Stimulated activated CD4-positive, alpha-beta T cell treated with anti-CD3 and anti-CD28 coated beads, Interleukin-1b, Interleukin-23, amount 100 ng/mL, for 1 hour (primary cell): ENCODE measurements around the gene CSRP1.
"Not testable (repeated sequence)": the region's sequence is repeated elsewhere in the genome, so short reads cannot be mapped to it uniquely, and the experiment has no call there.

Experiments used
- DNase-seq, 2 donors: peaks; one replicate each; pipeline ENCODE4 v3.0.0-alpha.2; 2020; ENCODE audit warnings: low read depth in 2 of 2

Gene CSRP1

DNA sequence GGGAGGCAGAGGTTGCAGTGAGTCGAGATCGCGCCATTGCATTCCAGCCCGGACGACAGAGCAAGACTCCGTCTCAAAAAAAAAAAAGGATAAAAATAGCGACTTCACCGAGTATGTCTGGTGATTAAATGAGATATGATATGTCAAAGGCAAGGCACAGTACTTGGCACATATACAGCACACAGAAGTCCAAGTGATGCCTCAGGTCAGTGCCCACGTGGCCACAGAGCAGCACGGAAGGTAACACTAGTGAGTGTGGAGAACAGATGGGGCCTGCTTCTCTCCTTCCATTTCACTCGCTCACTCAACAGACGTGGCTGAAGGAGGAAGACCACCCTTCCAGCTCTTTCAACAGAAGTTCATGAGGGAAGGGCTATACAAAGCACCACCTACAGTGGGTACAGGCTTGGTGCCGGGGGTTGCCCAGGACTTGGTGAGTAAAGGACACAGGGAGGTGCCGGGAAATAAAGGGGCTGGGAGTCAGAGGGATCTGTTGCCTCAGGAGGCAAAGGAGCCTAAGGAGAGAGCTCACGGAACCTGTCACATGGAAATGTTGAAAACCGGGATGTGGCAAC lies 8.9 kb downstream of the CSRP1 start:
- no peak for DNase-seq

DNA sequence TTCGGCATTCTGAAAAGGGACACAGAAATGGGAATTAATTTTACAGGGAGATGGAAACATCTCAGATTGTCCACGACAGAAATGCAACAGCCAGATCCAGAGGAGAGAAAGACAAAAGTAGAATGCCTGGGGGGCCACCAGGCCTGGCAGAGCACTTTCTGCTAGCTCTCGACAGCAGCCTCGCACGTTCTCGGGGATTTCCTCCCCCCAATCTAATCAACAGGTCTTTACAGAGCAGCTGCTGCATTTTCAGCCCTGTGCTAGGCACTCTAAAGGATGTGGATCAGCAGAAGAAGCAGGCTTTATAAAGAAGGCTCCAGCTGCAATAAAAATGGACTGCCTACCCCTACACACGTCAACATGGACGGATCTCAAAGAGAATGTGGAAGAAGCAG lies 10.6 kb downstream of the CSRP1 start:
- DNase-seq: no peak

DNA sequence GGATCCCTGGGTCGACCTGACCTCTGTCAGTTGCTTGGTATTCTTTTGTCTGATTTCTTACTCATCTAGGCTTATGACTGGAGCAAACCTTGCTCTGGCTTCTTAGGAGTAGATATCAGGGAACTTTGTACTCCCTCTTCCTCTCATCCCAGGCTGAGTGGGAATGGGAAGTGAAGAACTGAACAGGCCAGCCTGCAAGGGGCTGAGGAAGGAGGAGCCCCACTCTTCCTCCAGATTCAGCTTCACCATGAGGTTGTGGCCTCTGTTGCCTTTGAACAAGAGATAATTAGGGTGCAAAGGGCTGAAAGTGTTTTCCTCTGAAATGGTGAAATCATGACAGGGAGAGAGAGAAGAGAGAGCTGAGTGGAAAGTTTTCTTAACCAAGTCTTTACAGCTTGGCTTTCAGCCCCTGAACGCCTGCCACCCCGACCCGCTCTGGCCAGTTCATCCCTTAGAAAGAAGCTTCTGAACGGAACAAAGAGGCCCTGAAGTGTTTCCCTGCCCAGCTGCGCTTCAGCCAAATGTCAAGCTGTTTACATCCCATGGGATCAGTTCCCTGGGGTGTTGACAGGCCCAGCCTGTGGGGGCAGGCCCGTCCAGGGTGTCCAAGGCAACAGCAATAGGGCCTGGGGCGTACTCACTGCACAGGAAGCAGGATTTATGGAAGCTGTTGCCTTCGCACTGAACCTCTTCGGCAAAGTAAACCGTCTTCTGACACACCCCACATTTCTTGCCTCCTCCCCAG lies 11.2 kb downstream of the CSRP1 start:
- no peak for DNase-seq

DNA sequence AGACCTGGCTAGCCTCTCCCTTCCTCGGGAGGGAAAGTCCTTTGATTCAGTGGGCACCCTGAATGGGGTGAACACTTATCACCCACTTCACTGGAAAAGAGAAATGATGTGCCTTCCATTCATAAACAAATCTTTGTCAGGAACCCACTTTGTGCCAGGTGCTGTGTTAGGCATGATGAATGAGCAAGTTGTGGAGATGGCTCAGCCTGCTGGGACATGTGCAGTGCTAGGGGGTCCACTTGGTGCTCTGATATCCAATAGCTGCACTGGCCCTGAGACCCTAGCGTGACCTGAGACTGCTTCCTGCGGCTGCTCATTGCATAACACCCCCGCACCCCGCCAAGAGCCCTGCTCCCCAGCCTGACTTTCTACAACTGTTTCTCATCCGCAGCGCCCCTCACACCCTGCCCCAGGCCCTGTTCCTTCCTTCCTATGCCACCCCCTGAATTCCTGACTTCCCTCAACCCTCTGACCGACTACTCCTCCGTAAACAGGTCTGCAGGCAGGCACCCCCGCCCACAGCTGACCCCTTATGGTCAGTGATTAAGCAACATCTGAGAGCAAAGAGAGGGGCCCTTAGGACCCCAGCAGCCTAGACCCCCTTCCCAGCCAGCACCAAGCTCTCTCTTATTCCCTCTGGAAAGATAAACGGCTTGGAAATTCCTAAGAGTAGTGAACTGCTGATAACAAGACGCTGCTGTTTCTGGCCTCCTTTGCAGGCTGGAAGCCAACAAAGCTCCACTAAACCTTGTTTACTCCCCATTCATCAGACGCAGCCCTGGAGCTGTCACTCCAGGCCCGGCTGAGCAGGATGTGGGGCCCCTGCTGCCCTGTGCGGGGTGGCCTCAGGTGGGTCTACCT lies 12.9 kb downstream of the CSRP1 start:
- DNase-seq: no peak

DNA sequence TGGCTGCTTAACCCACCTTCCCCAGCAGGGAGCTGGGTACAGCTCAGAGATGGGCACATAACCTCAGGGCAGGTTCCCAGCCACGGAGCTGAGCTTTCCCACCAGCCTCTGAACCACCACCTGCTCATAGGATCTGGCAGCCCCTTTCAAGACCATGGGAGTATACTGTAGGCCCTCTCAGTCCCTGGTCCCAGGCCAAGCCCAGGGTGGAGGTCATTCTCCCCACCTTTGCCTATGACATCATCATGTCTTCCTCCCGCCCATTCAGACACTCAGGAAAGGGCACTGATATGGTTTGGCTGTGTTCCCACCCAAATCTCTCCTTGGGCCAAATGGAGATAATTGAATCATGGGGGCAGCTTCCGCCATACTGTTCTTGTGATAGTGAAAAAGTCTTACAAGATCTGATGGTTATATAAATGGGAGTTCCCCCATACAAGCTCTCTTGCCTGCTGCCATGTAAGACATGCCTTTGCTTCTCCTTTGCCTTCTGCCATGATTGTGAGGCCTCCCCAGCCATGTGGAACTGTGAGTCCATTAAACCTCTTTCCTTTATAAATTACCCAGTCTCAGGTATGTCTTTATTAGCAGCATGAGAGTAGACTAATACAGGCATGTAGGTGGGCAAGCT lies 13.8 kb downstream of the CSRP1 start:
- DNase-seq: not testable (repeated sequence)

DNA sequence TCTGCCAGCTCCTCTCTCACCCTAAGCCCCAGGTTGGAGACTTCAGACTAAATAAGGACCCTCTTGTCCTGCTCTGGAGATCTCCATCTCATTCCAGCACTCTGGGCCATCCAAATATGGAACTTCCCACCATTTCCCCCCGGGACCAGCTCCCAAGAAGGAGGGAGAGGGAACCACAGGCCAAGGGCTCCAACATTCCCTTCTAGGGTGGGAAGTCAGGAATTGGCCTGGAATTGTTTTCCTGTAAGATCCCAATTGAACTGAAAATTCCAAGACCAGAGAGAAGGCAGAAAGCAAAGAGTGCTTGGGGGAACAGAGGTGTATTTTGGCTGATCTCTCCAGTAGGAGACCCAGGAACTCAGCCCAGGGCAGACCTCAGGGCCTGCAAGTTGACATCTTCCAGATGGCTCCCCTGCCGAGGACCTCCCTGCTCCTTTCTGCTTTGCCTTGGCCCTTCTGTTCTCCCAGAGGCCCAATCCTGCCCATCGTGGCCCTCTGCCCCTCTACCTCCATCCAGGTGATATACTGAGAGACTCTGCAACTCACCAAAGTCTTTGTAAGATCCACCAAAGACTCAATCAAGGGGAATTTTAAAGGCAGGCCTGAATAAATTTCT lies 14.9 kb downstream of the CSRP1 start:
- no peak for DNase-seq

DNA sequence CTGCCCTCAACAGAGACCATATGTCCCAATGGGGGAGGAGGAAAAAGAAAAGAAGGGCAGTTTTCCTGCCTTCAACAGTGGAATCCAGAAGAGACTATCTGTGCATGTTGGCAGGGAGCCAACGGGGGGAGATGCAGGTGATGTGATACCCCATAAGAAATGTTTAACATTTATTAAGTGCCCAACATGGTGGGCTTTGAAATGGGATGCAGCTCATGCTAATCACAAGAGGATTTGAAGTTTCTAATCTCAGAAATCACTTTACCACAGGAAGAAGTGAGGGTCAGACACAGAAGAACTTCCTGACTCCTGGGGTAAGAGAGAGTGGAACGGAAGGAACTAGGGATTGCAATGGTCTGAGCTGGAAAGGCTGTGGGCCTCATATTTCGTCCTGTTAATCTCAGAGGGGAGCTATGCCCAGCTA lies 16.2 kb downstream of the CSRP1 start:
- DNase-seq: no peak

DNA sequence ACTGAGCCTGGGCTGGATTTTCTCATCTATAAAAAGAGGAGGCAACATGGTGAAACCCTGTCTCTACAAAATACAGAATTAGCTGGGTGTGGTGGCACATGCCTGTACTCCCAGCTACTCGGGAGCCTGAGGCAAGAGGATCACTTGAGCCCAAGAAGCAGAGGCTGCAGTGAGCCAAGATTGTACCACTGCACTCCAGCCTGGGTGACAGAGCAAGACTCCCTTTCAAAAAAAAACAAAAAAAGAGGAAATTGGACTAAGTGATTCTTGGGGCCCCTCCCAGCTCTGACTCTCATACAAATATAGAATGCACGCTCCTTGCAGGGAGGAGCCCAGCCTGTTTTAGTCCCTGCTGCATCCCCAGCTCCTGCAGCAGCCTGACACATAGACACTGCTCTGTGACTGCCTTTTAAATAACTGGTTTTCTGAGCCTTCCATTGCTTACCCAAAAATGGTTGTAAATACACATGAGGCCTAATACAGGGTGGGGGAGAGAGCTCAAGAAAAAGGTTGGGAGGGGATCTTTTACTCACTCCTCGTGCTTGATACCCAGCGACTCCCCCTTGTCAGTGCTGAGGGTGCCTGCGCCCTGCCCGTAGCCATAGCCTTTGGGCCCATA lies 17.2 kb downstream of the CSRP1 start:
- DNase-seq: no peak

DNA sequence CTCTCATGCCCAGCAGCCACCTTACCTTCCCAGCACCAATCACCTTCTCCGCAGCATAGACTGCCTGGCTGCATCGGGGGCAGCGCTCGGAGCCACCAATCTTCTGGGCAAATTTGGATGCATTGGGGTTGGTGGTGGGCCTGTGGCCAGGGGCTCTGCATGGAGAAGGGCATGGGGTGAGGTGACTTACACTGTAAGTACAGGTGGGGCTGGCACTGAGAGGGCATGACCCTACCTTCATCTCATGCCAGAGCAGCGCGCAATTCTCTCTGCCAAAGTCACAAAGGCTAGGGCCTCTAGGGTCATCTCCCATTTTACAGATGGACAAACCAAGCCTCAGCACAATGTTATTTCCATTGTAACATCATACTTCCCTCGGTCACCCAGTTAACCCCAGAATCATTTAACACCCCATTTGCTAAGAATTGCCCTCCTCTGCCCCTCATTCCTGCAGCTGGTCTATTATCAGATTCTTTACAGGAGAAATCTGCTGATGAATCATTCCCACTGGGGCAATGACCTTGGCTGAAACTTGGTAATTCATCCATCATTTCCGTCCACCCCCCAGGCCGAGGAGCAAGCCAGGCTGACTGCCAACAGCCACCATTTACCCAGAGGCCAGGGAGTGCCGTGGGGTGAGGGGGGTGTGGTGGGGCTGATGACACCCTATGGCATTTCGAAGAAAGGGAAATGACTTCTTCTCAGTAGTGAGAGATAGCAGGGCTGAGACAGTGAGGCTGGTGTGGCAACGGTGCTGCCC lies 17.9 kb downstream of the CSRP1 start:
- no peak for DNase-seq

DNA sequence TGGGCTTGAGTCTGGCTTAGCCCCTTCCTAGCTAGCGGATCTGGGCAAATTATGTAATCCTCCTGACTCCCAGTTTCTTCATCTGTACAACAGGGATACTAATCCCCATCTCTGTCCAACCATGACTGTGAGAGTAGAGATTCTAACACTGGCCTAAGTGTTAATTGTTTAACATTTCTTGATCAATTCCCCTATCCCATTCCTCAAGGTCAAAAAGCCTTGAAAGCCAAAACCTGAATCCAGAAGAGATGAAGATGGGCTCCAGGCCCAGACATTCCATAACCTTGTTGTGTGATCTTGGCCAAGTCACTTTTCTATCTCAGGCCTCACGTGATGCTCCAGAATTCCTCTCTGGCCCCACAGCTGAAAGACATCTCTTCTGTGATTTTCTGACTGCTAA lies 19.2 kb downstream of the CSRP1 start:
- DNase-seq: no peak

DNA sequence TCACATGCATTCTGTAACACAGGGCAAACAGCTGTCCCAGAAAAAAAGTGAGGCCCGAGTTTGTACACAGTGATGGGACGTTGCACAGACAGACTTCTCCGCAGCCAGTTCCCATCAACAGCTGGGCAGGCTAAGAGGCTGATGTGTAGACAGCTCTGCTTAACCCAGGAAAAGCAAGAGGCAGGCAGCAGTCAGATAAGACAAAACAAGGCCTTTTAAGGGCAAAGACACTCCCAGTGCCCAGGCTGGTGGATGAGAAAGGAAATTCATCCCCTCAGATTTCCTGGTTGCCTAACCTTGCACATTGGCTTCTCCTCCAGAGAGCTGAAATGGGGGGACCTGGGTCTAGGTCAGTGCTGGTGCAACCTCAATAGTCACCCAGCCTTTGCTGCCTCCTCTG lies 20.7 kb downstream of the CSRP1 start:
- no peak for DNase-seq

DNA sequence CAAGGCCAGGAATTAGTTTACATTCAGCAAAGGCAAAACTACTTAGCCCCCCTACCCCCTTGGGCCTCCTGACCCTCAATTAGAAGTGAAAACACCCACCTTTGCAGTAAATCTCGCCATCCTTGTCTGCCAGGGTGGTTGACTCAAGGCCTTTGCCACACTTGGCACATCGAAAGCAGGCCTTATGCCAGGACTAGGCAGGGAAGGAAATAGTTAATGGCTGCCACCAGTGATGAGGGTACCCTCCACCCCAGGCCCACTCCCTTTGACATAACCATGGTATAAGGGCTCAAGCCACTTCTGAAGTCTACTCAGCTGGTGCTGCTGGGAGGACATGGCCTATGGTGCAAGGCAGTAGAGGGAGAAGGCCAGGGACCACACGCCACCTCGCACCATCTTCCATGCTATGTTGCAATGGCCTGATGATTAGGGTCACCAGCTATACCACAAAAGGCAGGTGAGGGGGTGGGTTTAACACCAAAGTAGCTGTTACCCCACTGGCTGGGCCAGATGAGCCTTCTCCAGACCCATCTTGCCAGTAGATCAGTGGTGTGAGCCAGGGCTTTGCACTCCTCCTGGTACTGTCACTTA lies 21.6 kb downstream of the CSRP1 start:
- no peak for DNase-seq

DNA sequence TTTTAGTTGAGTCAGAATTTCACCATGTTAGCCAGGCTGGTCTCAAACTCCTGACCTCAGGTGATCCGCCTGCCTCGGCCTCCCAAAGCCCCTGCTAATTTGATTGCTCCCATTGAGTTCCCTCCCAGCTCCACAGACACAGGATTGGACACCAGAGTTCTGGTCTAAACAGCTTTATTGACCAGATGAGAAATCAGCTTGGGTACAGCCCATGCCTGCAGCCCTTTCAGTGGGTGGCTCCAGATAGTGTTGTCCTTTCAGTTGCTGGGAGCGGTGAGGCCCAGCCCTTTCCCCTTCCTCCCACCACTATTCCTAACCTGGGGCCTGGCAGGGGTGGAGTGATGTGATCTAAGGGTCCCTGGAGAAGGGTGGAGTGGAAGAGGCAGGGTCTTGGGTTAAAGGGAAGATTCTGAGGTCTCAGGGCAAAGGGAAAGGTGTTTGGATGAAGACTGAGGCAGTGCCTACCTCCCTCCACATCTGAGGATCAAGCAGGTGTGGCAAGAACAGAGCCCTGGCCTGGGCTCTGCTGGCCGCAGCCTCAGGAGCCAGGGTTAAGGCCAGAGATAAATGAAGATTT lies 23.5 kb downstream of the CSRP1 start:
- DNase-seq: no peak

DNA sequence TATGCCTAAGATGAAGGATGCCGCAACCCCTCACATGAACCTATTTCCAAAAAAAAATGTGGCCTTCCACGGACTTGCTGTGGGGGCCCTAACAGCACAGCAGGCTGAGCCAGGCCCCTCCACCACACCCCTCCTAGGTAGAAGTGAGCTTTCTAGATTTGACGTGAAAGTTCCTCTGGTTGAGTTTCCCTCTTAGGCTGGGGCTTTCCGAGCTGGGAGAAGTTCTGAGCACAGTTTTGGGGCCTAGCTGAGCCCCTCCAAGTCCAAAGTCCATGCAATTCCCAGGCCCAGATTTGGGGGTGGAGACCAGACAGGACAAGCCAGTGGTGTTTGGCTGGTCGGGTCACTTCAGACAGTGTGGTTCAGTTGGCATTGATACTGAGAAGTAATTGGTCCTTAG lies 24.2 kb downstream of the CSRP1 start:
- DNase-seq: no peak

DNA sequence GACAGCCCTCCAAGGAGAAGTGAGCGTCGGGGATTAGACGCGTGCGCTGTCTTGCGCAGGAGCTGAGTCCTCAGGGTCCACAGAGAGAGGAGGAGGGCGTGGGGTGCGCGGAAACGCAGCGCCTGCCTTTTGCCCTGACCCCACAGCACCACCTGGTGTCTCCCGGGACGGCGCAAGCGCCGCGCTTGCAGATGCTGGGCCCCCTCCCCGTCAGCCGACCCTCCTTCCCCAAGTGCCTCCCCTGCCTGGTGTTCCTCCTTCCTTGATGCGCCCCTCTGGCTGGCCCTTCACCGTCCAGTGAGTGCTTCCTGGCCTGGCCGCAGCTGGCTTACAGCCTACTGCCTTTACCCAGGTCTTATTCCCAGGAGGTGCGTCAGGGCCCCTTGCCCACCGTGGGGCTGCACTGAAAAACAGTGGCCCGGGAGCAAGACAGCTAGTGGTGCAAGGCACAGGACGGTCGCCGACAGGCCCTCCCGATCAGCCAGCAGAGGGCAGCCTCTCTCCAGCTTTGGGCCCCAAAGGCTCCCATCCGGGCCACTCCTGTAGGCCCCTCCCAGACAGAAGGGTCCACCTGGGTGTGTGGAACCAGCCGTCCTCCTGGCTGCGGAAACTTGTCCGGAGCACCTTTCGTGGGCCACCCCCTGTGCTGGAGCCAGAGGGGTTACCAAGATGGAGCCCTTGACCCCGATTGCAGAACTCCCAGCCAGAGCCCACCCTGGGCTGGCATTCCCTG lies 25.0 kb downstream of the CSRP1 start:
- peak; percentile 57 to 67 for DNase-seq

DNA sequence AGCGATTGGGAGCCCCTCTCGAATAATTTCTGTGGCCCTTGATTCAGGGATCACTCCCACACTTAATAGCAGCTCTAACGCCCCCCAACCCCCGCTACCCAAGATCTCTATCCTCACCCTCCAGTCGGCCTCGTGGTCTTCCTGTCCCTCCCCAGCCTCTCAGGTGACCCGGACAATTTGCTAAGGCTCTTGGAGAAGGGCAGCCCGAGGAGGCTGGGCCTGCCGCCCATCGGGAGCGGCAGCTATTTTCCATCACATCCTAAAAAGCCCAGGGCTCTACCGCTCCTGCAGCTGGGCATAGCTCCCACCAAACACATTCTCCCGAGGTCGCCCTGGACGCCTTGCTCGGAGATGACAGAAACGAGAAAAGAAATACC lies 25.9 kb downstream of the CSRP1 start:
- no peak for DNase-seq

DNA sequence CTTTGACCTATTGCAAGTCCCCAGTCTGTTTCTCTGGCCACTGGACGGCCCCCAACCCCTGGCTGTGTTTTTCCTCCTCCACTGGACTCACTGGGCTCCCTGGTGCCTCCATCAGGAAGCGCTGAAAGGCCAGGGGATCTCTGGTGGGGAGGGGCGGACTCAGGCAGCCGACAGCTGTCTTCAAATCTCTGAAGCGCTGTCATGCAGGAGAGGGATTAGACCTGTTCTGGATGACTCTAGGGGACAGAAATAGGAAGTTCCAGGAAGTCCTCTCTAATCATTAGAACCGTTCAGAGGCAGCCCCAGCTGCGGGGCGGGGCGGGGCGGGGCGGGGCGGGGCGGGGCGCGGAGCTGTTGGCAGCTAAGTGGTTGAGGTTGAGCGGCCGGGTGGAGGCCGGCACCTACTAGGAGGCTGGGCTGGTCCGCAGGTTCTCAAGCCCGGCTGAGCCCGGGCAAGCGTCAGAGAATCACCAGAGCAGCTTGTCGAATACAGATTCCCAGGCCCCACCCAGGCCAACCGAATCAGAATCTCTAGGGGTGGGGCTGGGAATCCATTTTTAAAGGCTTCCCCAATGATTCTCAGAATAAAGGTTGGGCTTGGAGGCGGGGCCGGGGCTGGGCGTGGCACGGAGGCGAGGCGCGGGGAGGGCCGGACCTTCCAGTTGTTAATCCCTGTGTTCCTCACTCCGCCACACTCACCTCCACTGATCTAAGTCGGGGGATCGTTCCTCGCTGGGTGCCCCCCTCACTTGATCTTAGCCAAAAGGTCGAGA lies 26.5 kb downstream of the CSRP1 start:
- DNase-seq: peak in 1 of 2 donors; percentile 36

DNA sequence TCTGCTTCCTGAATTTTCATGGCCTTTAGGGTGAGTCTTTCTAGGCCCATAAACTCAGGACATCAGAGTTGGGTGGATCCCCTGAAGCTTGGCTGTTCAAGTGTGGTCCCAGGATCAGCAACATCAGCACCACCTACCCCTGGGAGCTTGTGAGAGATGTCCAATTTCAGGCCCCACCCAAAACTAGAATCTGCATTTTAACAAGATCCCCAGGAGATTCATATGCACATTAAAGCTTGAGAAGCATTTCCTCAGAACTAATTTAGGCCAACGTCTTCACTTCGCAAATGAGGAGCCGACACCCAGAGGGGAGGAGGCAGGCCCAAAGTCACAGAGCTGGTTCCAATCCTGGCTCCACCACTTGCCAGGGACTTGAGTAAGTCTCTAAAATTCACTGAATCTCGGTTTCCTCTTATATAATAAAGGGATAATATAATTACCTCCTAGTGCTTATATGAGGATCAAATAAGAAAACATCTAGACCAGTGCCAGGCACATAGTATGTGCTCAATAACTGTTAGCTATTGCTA lies 27.7 kb downstream of the CSRP1 start:
- no peak for DNase-seq
